HCT116 (cell line): ENCODE results near the gene NPLOC4. TPM values are rescaled to one million over a fixed set of nuclear protein-coding genes. Genes with fewer than 3 reads are reported as not detected.

Experiments used
- ATAC-seq: fragments of 200-7000 bp; cut with Tn5 transposase; 2 replicates; pipeline ENCODE4 v1.9.1; 2020; ENCODE audit warnings: mild to moderate bottlenecking, moderate library complexity
- BruUV-seq: library from RNA; stranded (reverse); fragments of 400-500 nt; replicated peaks from 2 replicates; lab custom pipeline; 2021; lab: Mats Ljungman, UMichigan
- CTCF ChIA-PET: fragments of 300-600 bp; sonication (Branson Sonifier 250); formaldehyde crosslinking; loops from one replicate; lab custom pipeline; 2021; ENCODE audit warnings: antibody characterized with exemption; lab: Charles Lee
- POLR2A ChIA-PET: fragments of 300-600, 350-600 bp; sonication (Branson Sonifier 250); formaldehyde crosslinking; loops from one replicate; lab custom pipeline; 2021; ENCODE audit warnings: antibody characterized with exemption; lab: Charles Lee
- RAD21 ChIA-PET, 2 experiments: fragments of 300-600 bp; sonication (Branson Sonifier 250); formaldehyde crosslinking; loops; one replicate each; lab custom pipeline; 2023; ENCODE audit warnings: low total read pairs in 2 of 2; ENCODE audit not compliant: uncharacterized antibody in 2 of 2, unreplicated experiment in 2 of 2, low non-redundant PET in 1 of 2; lab: Charles Lee
- DNase-seq: peaks from one replicate; pipeline ENCODE4 v3.0.0-alpha.2; 2010; ENCODE audit warnings: low read depth, low spot score
- H2AFZ ChIP-seq: fragments of 200-600 bp; shearing (Covaris generic), sonication (generic); 2 replicates; pipeline ENCODE4 v1.6.1; 2017; ENCODE audit warnings: low read depth, mixed run types, mixed read lengths, antibody characterized with exemption, low read length; ENCODE audit not compliant: poor library complexity, severe bottlenecking
- H3K27ac ChIP-seq: 2 replicates; pipeline ENCODE4 v1.5.1; 2012; ENCODE audit warnings: low read depth, low read length
- H3K27me3 ChIP-seq: fragments of 200-600 bp; sonication (generic); 2 replicates; pipeline ENCODE4 v1.6.1; 2016; ENCODE audit warnings: mixed run types, low read length, mixed read lengths; ENCODE audit not compliant: insufficient read depth
- H3K36me3 ChIP-seq, 2 experiments: fragments of 200-500 bp in 1 of 2; fragments of 200-600 bp in 1 of 2; sonication (Bioruptor generic) in 1 of 2; sonication (generic) in 1 of 2; 2 replicates each; pipeline versions ENCODE4 v1.5.1 to v1.6.1; 2014 to 2016; ENCODE audit warnings: low read length in 2 of 2, inconsistent platforms in 1 of 2, mixed read lengths in 1 of 2, mixed run types in 1 of 2; ENCODE audit not compliant: insufficient read depth in 2 of 2, control insufficient read depth in 1 of 2
- H3K4me1 ChIP-seq, 2 experiments: fragments of 200-600 bp in 1 of 2; sonication (generic) in 1 of 2; 2 replicates each; pipeline versions ENCODE4 v1.5.1 to v1.6.1; 2012 to 2017; ENCODE audit warnings: low read length in 2 of 2, inconsistent platforms in 1 of 2, mild to moderate bottlenecking in 1 of 2, mixed read lengths in 1 of 2, mixed run types in 1 of 2, moderate library complexity in 1 of 2; ENCODE audit not compliant: insufficient read depth in 2 of 2, control insufficient read depth in 1 of 2
- H3K4me2 ChIP-seq: fragments of 200-600 bp; sonication (generic); 2 replicates; pipeline ENCODE4 v1.6.1; 2017; ENCODE audit warnings: mixed run types, low read length, mixed read lengths
- H3K4me3 ChIP-seq, 2 experiments: fragments of 200-600 bp in 1 of 2; sonication (generic) in 1 of 2; replicated peaks in 1 of 2; 2 replicates each; pipeline ENCODE4 v1.5.1; 2011 to 2016; ENCODE audit warnings: low read length in 2 of 2, control low read depth in 1 of 2, low read depth in 1 of 2, mild to moderate bottlenecking in 1 of 2, mixed read lengths in 1 of 2, mixed run types in 1 of 2
- H3K79me2 ChIP-seq: fragments of 200-600 bp; sonication (generic); 2 replicates; pipeline ENCODE4 v1.6.1; 2017; ENCODE audit warnings: mild to moderate bottlenecking, mixed run types, low read length, moderate library complexity, mixed read lengths; ENCODE audit not compliant: insufficient read depth
- H3K9ac ChIP-seq: fragments of 200-600 bp; sonication (generic); 2 replicates; pipeline ENCODE4 v1.6.1; 2016; ENCODE audit warnings: low read length, mixed read lengths
- H3K9me2 ChIP-seq: fragments of 200-600 bp; sonication (generic), shearing (Covaris generic); 2 replicates; pipeline ENCODE4 v1.6.1; 2017; ENCODE audit warnings: mixed run types, mild to moderate bottlenecking, moderate library complexity; ENCODE audit not compliant: insufficient read depth
- H3K9me3 ChIP-seq, 2 experiments: fragments of 200-500 bp in 1 of 2; fragments of 200-600 bp in 1 of 2; sonication (Bioruptor generic) in 1 of 2; sonication (generic) in 1 of 2; 2 replicates each; pipeline ENCODE4 v1.6.1; 2014 to 2017; ENCODE audit warnings: low read length in 2 of 2, mixed read lengths in 2 of 2, inconsistent platforms in 1 of 2, low read depth in 1 of 2, mild to moderate bottlenecking in 1 of 2, mixed run types in 1 of 2, moderate library complexity in 1 of 2; ENCODE audit not compliant: control insufficient read depth in 1 of 2, insufficient read depth in 1 of 2
- H4K20me1 ChIP-seq: fragments of 200-600 bp; sonication (generic), shearing (Covaris generic); 2 replicates; pipeline ENCODE4 v1.6.1; 2017; ENCODE audit warnings: mixed run types, mild to moderate bottlenecking, moderate library complexity; ENCODE audit not compliant: insufficient read depth
- EZH2 ChIP-seq: fragments of 200-600 bp; sonication (generic); IDR thresholded peaks from 2 replicates; pipeline ENCODE4 v1.6.1; 2017; ENCODE audit warnings: antibody characterized with exemption, mixed run types
- EZH2phosphoT487 ChIP-seq: fragments of 200-600 bp; IDR thresholded peaks from 2 replicates; pipeline ENCODE4 v1.6.1; 2018; ENCODE audit warnings: antibody characterized with exemption, borderline replicate concordance
- JUND ChIP-seq: IDR thresholded peaks from 2 replicates; pipeline ENCODE4 v1.6.1; 2012
- POLR2A ChIP-seq: IDR thresholded peaks from 2 replicates; pipeline ENCODE4 v1.7.0; 2011; ENCODE audit warnings: borderline replicate concordance; ENCODE audit not compliant: insufficient read depth, insufficient read length; ENCODE audit errors: extremely low read depth
- POLR2AphosphoS5 ChIP-seq: IDR thresholded peaks from 2 replicates; pipeline ENCODE4 v1.6.1; 2011; ENCODE audit warnings: mild to moderate bottlenecking, low read depth, low read length, moderate library complexity
- SP1 ChIP-seq: IDR thresholded peaks from 2 replicates; pipeline ENCODE4 v1.6.1; 2012; ENCODE audit warnings: low read depth
- TCF7L2 ChIP-seq: IDR thresholded peaks from 2 replicates; pipeline ENCODE4 v1.7.0; 2011; ENCODE audit warnings: borderline replicate concordance, inconsistent platforms; ENCODE audit not compliant: insufficient read depth, insufficient read length; ENCODE audit errors: extremely low read depth
- YY1 ChIP-seq: IDR thresholded peaks from 2 replicates; pipeline ENCODE4 v1.6.1; 2011; ENCODE audit warnings: low read length, low read depth, moderate library complexity, mild to moderate bottlenecking; ENCODE audit not compliant: insufficient replicate concordance; ENCODE audit errors: extremely low read depth
- ZFX ChIP-seq: fragments of 450-650 bp; IDR thresholded peaks from 2 replicates; pipeline ENCODE4 v1.6.1; 2017
- intact Hi-C: fragments of 100-400 bp; cut with micrococcal nuclease; formaldehyde crosslinking; loops from 2 replicates; pipeline ENCODE4 v1.10.0; 2022
- total RNA-seq: library from RNA; stranded (reverse); gene quantifications from one replicate; pipeline ENCODE4 v1.2.1, GENCODE V29; 2021; ENCODE audit not compliant: unreplicated experiment
- TF ChIP-seq, protein P1 (sequence below): IDR thresholded peaks from 2 replicates; pipeline ENCODE4 v1.6.1; 2012
- TF ChIP-seq, protein P2 (sequence below), 3 experiments: fragments of 200-600 bp in 1 of 3; sonication (generic) in 1 of 3; IDR thresholded peaks in 2 of 3; conservative IDR thresholded peaks in 1 of 3; 2 replicates each; pipeline ENCODE4 v1.5.1; 2012 to 2017; ENCODE audit warnings: low read depth in 2 of 3, low read length in 2 of 3, antibody characterized with exemption in 1 of 3, borderline replicate concordance in 1 of 3, control low read depth in 1 of 3, mild to moderate bottlenecking in 1 of 3, mixed read lengths in 1 of 3, mixed run types in 1 of 3, moderate library complexity in 1 of 3; ENCODE audit not compliant: insufficient read depth in 1 of 3

Gene NPLOC4
- total RNA-seq, 1 experiment from 2014 or later: 137 TPM

DNA sequence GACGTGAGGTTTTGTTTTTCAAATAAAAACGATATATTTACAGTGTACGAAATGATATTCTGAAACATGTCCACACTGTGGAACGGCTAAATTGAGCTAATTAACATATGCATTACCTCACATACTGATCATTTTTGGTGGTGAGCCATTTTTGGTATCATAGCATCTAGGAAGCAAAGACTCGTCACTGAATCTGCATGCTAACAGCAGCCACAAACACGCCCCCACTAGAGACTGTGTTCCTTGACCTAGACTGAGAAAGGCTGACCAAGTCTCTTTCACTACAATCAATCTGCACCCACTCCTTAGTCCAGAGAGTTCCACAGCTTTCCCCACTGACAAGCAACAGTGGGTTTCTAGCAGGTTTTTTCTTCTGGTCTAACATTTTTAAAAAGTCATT, 29.5 kb downstream of the NPLOC4 start:
- ChIA-PET RAD21 (no interaction called here), POLR2A (interaction anchor here (0.7 kb wide), 1 partner anchor 46 kb away, joined by 4 read pairs; no protein-coding TSS in a partner anchor), CTCF (no interaction called here)
- intact Hi-C loops: no loop called here
- Histone ChIP-seq H3K36me3 (peaks cover 47 to 59% of the 10 kb centered on the region in 2 experiments), H3K4me3 (no peak overlapping the region), H3K9ac (no peak overlapping the region), H4K20me1 (no peaks in the 10 kb centered on the region; the same call in 1 of the 2 replicates), H3K79me2 (peaks cover 73% of the 10 kb centered on the region), H3K27me3 (no peaks in the 10 kb centered on the region), H3K9me2 (no peaks in the 10 kb centered on the region), H3K27ac (no peak overlapping the region), H3K9me3 (no peaks in the 10 kb centered on the region), H2AFZ (no peak overlapping the region), H3K4me2 (no peak overlapping the region), H3K4me1 (no peaks in the 10 kb centered on the region)
- no peak for DNase-seq
- TF ChIP-seq YY1 (no peak), POLR2AphosphoS5 (no peak), ZFX (no peak), JUND (no peak), EZH2 (no peak), POLR2A (no peak), EZH2phosphoT487 (no peak), TCF7L2 (no peak), SP1 (no peak)
- TF ChIP-seq, protein P1, sequence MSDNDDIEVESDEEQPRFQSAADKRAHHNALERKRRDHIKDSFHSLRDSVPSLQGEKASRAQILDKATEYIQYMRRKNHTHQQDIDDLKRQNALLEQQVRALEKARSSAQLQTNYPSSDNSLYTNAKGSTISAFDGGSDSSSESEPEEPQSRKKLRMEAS: no peak
- TF ChIP-seq, protein P2, sequence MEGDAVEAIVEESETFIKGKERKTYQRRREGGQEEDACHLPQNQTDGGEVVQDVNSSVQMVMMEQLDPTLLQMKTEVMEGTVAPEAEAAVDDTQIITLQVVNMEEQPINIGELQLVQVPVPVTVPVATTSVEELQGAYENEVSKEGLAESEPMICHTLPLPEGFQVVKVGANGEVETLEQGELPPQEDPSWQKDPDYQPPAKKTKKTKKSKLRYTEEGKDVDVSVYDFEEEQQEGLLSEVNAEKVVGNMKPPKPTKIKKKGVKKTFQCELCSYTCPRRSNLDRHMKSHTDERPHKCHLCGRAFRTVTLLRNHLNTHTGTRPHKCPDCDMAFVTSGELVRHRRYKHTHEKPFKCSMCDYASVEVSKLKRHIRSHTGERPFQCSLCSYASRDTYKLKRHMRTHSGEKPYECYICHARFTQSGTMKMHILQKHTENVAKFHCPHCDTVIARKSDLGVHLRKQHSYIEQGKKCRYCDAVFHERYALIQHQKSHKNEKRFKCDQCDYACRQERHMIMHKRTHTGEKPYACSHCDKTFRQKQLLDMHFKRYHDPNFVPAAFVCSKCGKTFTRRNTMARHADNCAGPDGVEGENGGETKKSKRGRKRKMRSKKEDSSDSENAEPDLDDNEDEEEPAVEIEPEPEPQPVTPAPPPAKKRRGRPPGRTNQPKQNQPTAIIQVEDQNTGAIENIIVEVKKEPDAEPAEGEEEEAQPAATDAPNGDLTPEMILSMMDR (IDR thresholded peaks at IDR 0.05 in 2 of 3, conservative IDR thresholded peaks at IDR 0.05 in 1 of 3; ENCODE audit: borderline replicate concordance in 1 of 3, insufficient read depth in 1 of 3, low read depth in 2 of 3, low read length in 2 of 3): no peak
- ATAC-seq: no peak
- no TSS peak for BruUV-seq
